GM21381 (cell line): Measurements from ENCODE around the gene ANAPC5.
"Not testable (repeated sequence)": the region's sequence is repeated elsewhere in the genome, so short reads cannot be mapped to it uniquely, and the experiment has no call there.

Experiments
- ATAC-seq: cut with Tn5 transposase; IDR thresholded peaks from one replicate; pipeline ENCODE4 v1.9.1; 2021; ENCODE audit warnings: mild to moderate bottlenecking, moderate library complexity; ENCODE audit not compliant: unreplicated experiment

The ANAPC5 gene, protein sequence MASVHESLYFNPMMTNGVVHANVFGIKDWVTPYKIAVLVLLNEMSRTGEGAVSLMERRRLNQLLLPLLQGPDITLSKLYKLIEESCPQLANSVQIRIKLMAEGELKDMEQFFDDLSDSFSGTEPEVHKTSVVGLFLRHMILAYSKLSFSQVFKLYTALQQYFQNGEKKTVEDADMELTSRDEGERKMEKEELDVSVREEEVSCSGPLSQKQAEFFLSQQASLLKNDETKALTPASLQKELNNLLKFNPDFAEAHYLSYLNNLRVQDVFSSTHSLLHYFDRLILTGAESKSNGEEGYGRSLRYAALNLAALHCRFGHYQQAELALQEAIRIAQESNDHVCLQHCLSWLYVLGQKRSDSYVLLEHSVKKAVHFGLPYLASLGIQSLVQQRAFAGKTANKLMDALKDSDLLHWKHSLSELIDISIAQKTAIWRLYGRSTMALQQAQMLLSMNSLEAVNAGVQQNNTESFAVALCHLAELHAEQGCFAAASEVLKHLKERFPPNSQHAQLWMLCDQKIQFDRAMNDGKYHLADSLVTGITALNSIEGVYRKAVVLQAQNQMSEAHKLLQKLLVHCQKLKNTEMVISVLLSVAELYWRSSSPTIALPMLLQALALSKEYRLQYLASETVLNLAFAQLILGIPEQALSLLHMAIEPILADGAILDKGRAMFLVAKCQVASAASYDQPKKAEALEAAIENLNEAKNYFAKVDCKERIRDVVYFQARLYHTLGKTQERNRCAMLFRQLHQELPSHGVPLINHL

DNA sequence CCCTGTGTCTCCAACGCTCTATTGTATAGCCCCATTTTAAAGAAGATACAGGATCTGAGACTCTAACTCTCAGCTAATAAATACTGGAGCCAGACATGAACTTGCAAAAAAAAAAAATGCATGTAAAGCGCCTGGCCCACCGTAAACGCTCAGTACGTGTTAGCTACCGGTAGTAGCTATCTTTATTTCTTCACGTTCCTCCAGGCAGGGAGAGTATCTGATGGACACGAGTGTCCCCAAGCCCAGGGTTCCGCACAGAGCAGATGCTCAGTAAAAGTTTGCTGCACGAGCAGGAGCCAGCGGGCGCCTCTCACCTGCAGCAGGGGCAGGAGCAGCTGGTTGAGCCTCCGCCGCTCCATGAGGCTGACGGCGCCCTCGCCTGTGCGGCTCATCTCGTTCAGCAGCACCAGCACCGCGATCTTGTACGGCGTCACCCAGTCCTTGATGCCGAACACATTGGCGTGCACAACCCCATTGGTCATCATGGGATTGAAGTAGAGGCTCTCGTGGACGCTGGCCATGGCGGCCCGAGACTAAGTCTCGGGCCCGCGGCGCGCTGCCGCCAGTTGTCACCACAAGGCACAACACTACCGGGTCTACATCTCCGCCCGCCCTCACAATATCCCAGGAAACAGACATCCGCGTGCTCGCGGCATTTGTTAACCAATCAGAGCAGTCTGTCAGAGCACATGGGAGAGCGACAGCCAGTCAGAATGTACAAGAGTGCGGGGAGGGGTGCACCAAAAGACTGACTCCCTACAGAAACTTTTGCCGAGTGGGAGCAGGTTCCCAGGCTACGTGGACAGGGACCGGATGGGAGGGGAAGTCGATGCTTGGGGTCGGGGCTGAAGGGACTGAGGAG is at the start of gene ANAPC5:
Gene ANAPC5 (minus strand): TSS at position 592 of the 862 bp plus-strand sequence. CDS start 71 bp downstream, at position 521.
- ATAC-seq, result peak; percentile 98

DNA sequence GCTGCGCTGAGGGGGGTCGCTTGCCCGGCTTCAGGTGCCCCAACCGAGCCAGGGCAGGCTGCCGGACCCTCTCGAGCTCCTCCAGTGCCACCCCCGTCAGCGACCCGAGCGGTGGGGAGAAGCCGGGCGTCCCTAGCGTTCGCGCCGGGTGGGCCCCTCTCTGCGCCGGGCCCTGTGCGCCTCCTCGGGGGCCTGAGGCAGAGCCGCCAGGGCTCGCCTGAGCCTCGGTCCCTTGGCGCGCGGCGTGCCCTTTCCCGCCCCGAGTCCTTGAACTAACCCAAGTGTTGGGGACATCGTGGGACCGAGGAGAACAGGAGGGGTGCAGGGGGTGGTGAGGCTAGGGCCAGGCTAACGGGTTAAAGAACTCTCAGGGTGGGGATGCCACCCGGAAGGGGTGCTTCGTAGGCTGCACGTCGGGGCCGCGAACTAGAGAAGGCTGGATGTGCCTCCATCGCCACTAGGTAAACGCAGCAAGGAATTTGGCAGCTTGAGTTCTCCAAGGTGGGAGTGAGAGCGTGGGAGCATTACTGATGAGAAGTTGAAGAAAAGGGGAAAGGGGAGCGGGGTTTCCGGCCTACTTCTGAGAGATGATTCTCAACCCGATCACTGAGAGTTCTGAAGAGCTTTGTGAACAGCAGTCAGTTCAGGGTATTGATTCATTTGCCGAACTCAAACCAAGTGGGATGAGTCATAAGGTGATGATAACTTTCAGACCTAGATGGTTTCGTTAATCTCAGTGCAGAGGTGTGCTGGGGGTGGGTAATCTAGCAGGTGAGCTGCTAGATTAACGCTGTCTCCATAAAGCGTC is 48.3 kb upstream of the ANAPC5 start:
- ATAC-seq, result peak; percentile 36

DNA sequence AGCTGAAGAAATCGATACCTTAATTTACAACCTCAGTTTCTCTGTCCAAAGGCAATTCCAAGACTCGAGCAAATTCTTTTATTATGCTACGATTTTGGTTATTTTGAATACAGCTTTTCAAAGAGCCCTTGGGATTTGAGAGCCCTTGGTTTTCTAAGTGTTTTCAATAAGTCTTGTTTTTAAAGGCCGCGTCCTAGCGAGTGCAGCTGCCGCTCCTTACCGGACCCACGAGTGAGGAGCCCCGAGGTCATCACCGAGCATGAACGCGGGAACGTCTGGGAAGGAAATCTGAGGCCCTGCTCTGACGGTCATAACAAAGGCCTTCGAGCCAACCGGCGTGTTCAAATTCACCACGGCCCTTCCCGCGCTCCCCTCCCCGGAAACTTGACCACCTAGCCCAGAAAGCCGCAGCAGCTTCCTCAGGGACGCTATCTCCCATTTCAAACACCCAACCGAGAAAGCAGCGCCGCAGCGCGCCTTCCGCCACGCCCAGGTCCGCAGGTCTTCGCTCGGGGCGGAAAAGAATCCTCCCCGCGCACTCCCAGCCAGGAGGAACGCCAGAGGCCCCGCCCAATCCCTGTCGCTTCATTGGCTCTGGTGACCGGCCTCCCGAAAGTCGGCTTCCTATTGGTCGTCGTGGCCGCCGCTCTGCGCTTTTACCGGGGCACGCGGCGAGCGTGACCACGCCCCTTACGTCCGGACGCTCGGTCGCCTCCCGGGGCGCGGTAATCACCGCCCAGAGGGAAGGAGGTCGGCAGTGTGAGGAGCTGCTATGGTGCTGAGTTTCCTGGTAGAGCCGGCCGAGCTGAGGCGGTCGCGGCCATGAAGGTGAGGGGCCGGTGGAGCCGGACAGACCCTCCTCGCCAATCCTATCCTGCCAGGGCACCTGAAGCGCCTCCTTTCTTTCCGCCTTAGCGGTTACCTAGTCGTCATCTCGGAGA is 47.5 kb upstream of the ANAPC5 start, which contains the start of gene RNF34:
Gene RNF34 (plus strand): TSS at position 728 of the 941 bp plus-strand sequence. CDS start 95 bp downstream, at position 823.
- ATAC-seq, result peak; percentile 90

DNA sequence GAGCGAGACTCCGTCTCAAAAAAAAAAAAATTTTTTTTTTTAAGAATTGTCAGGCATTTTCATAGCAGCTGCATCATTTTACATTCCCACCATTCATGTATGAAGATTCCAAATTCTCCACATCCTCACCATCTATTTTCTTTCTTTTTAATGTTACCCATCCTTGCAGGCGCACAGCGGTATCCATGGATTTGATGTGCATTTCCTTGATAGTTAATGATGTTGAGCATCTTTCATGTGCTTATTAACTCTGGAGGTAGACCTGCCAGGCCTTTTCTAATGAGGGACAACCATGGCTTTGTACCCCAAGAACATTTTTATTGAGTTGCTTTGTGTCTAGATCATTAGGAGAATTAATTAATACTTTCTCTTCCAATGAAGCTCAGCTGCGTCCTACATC is 46.1 kb upstream of the ANAPC5 start:
- no peak for ATAC-seq

DNA sequence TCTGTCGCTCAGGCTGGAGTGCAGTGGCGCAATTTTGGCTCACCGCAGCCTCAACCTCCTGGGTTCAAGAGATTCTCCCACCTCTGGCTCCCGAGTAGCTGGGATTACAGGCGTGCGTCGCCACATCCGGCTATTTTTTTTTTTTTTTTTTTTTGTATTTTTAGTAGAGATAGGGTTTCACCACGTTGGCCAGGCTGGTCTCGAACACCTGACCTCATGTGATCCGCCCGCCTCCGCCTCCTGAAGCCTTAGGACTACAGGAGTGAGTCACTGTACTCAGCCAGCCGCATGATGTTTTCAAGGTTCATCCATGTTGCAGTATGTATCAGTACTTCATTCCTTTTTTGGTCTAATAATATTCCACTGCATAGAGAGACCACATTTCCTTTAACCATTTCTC is 45.3 kb upstream of the ANAPC5 start:
- ATAC-seq, result no peak

DNA sequence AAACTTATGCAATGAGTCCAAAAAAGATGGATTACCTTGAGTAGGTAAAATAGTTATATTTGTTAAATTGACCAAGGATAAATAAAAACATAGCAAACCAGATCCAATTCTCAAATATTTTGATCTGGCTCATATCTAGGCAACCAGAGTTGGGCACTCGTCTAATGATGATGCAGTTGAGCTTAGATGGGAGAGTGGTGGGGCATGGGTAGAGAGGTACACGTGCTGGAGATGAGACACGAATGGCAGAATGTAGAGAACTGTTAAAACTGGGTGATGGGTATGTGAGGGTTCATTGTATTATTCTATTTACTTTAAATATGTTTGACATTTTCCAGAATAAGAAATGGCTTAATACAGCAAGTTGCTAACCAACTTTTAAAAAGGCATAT is 40.1 kb upstream of the ANAPC5 start:
- ATAC-seq, result no peak

DNA sequence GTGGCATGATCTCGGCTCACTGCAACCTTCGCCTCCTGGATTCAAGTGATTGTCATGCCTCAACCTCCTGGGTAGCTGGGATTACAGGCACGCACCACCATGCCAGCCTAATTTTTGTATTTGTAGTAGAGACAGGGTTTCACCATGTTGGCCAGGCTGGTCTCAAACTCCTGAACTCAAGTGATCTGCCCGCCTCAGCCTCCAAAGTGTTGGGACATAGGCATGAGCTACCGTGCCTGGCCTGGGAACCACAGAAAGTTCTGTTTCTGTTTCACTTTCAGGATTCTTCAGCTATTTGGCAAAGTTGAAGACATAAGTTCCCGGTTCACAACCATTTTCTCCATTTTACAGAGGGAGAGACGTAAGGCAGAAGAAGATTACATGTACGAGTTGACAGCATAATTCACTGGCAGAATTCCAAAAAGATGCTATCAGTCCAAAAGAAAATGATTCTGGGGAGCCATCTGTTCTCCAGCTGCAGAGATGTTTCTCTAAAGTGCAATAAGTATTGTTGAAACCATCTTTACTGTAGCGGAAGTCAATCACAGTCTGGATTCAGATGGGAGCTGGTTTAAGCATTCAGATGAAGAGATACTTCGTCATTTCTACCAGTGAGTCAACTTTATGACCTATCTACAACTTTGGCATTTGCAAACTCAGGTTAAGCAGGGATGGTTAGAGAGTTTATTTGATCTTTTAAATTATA is 39.6 kb upstream of the ANAPC5 start:
- no peak for ATAC-seq

DNA sequence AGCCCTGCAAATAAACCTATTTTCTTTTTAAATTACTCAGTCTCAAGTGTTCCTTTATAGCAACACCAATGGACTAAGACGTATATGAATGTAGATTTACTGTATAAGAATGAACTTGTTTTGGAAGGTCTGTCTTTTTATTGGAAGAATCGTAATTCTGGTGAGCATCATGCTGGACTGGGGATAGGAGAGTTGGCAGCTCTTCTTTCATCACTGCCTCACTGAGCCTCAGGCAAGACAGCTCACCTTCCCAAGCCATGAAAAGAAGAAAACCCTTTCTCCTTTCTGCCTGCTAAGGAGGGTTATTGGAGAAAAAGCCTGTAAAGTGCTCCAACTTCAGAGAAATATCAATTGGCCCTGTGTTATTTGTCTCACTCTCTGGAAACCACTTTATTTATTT is 38.6 kb upstream of the ANAPC5 start:
- ATAC-seq, result no peak

DNA sequence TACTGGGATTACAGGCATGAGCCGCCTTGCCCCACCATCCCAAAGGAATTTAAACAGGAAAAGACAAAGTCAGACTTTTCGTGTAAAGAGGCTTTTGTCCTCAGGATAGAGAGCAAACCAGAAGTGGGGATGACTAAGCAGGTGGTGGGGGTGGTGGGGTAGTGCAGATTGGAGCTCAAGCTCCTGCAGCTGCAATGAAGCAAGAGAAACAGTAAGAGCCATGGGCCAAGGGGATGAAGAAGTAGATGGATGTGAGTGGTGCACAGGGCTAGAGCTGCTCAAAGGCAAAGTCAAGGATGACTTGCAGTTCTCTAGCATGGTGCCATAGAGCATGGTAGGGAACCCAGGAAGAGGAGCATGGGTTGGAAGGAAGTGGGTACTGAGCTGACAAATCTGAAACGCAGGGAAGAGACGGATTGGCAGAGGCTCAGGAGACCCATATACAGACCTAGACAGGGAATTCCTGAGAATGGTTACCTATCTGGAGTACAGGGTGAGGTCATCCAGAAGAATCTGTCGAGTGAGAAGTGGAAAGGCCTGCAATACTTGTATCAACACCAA is 36.3 kb upstream of the ANAPC5 start:
- no peak for ATAC-seq

DNA sequence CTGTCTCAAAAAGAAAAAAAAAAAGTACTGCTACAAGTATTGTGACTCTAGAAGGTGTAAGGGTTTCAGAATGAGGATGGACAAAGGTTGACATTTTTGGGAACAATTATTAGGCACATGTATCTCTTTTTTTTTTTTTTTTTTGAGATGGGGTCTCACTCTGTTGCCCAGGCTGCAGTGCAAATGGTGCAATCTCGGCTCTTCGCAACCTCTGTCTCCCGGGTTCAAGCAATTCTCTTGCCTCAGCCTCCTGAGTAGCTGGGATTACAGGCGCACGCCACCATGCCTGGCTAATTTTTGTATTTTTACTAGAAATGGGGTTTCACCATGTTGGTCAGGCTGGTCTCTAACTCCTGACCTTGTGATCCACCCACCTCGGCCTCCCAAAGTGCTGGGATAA is 32.7 kb upstream of the ANAPC5 start:
- not testable (repeated sequence) for ATAC-seq

DNA sequence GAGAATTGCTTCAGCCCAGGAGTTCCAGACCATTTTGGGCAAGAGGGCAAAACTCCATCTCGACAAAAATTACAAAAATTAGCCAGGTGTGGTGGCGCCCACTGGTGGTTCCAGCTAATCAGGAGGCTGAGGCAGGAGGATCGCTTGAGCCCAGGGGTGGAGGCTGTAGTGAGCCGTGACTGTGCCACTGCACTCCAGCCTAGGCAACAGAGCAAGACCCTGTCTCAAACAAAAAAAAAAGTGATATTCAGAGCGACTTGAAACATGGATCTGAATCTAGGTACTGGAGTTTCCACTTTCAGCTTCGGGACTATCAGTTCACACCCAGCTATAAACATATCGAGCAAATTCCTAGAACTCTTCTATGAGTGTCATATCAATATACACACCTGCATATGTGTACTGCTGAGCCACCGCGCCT is 31.4 kb upstream of the ANAPC5 start:
- ATAC-seq, result no peak

DNA sequence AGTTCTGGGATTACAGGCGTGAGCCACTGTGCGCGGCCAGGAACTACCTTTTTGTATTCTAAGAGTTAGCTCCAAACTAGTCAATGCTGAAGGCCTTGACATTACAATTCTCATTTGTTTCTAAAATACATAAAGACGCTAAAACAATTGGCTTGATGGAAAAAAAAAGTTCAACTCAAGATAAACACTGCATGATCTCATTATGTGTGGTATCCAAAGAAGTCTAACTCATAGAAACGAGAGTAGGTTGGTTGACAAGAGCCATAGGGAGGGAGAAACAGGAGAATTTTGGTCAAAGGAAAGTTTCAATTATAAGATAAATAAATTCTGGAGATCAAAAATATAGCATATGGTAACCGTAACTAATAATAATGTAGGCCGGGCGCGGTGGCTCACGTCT is 27.7 kb upstream of the ANAPC5 start:
- no peak for ATAC-seq

DNA sequence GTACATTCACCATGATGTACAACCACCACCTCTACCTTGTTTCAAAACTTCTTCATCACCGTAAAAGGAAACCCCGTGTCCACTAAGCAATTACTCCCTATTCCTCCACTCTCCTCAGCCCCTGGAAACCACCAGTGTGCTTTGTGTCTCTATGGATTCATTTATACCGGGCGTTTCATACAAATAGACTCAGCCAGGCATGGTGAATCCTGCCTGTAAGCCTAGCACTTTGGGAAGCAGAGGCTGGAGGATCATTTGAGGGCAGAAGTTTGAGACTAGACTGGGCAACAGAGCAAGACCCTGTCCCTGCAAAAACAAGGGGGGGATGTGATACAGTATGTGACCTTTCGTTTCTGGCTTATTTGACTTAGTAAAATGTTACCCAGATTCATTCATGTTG is 26.5 kb upstream of the ANAPC5 start:
- no peak for ATAC-seq

DNA sequence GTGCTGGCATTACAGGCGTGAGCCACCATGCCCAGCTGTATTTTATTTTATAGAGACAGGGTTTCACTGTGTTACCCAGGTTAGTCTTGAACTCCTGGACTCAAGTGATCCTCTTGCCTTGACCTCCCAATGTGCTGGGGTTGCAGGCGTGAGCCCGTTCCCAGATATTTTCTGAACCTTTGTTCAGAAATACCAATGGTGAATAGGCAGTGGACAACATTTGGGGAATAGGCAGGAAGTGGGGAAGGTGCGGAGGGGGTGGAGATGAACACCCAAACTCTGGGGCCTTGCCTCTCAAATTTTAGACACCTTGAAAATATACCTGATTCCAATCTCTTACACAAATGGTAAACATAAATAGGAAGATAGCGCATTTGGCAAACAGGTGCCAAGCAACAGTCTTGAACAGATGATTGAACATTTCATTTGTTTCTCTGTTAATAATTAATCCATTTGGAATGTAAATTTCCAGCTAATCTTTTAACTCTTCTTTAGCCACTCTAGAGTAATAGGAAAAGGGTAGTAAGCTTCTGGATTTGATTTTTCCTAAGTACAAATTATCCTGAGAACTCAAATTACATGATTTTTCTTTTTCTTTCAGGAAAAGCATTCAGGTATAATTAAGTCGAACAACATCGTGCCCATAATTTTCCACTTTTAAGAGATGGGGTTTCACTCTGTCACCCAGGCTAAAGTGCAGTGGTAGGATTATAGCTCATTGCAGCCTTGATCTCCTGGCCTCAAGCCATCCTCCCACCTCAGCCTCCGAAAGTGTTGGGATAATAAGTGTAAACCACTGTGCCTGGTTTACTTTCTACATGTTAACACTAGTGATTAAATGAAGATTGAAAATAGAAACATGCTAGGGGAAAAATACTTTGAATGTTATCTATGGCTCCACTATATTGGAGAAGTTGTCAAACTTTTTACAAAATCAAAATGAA is 24.8 kb upstream of the ANAPC5 start:
- no peak for ATAC-seq

DNA sequence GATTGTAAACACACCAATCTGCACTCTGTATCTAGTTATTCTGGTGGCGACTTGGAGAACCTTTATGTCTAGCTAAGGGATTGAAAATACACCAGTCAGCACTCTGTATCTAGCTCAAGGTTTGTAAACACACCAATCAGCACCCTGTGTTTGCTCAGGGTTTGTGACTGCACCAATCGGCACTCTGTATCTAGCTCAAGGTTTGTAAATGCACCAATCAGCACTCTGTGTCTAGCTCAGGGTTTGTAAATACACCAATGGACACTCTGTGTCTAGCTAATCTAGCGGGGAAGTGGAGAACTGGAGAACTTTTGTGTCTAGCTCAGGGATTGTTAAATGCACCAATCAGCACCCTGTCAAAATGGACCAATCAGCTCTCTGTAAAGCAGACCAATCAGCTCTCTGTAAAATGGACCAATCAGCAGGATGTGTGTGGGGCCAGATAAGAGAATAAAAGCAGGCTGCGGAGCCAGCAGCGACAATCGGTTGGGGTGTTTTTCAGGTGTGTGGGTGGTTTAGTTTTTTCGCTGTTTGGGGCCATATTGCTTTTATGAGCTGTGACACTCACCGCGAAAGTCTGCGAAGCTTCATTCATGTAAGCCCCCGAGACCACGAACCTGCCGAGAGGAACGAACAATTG is 22.9 kb upstream of the ANAPC5 start:
- not testable (repeated sequence) for ATAC-seq

DNA sequence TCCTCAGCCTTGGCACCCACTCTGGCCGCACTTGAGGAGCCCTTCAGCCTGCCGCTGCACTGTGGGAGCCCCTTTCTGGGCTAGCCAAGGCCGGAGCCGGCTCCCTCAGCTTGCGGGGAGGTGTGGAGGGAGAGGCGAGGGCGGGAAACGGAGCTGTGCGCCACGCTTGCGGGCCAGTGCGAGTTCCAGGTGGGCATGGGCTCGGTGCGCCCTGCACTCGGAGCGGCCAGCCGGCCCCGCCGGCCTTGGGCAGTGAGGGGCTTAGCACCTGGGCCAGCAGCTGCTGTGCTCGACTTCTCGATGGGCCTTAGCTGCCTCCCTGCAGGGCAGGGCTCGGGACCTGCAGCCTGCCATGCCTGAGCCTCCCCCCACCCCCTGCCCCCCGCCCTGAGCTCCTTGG is 22.1 kb upstream of the ANAPC5 start:
- not testable (repeated sequence) for ATAC-seq

DNA sequence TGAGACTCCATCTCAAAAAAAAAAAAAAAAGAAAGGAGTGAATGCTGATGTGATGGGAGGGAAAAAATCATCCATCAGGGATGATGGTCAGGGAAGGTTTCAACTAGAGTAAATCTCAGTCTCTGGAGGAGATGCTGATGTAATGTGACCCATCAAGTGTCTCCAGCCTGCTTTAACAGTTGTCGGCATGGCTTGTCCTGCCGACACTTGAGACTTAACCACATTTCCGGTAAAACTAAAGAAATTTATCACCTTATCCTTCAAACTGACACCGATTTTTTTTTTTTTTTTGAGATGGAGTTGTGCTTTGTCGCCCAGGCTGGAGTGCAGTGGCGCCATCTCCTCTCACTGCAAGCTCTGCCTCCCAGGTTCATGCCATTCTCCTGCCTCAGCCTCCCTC is 21.5 kb upstream of the ANAPC5 start:
- ATAC-seq, result no peak
